ENCODE results near the gene NINL.
"Not testable (repeated sequence)": the region's sequence is repeated elsewhere in the genome, so short reads cannot be mapped to it uniquely, and the experiment has no call there.

The NINL gene

GRCh38 chr20:25529295-25529951 lies 55.9 kb downstream of the NINL start:
- no peak for DNase-seq

DNA sequence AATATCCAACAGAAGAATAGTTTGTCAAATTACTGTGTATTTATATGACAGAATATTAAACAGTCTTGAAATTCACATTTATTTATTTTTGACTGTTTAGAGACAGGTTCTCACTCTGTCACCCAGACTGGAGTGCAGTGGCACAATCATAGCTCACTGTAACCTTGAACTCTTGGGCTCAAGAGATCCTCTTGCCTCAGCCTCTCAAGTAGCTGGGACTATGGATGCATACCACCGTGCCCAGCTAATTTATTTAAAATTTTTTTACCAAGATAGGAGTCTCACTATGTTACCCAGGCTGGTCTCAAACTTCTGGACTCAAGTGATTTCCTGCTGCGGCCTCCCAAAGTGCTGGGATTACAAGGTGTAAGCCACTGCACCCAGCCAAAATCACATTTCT lies 57.4 kb downstream of the NINL start:
- DNase-seq, result no peak

DNA sequence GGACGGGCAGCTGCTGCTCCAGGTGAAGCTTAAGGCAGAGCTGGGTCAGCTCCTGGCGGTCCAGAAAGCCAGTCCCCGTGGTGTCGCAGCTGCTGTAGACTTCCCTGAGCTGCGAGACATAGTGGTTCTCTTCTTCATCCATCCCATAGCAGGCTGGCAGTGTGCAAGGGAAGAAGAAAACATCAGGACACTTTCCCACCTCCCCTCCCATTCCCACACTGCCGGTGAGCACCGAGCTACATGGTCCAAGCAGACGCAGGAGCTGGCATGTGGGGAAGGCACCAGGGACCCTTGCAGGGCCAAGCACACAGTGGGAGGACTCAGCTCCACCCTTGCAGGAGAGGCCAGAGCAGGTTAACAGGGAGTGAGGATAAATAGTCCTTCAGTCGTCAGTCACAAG lies 58.9 kb downstream of the NINL start:
- no peak for DNase-seq

GRCh38 chr20:25525867-25526266 lies 59.5 kb downstream of the NINL start:
- no peak for DNase-seq

- no peak for DNase-seq
These were observed 60.0 kb downstream of the NINL start for GRCh38 chr20:25525295-25525694.

GRCh38 chr20:25521382-25521781 lies 63.9 kb downstream of the NINL start:
- no peak for DNase-seq

GRCh38 chr20:25517124-25517523 lies 68.2 kb downstream of the NINL start:
- no peak for DNase-seq

- no peak for DNase-seq
These were observed 70.5 kb downstream of the NINL start for GRCh38 chr20:25514747-25515340.

GRCh38 chr20:25514195-25514594 lies 71.1 kb downstream of the NINL start:
- DNase-seq, result no peak

DNA sequence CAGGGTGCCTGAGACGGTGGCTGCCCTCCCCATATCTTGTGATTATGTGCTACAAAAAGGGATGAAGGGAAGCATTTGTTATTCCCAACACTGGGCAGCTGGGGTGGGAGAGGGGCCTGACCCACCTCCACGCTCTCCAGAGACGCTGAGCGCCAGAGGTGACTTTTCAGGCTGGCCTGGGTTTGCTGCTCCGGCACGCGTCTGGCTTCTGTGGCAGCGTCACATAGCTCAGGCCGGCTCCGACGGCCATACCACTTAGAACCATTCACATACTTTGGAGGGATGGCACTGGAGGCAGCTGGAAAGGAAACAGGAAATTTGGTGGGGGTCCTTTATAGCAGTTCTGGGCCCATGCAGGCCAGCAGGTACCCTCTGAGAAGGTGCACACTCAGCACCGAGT lies 72.6 kb downstream of the NINL start:
- no peak for DNase-seq

DNA sequence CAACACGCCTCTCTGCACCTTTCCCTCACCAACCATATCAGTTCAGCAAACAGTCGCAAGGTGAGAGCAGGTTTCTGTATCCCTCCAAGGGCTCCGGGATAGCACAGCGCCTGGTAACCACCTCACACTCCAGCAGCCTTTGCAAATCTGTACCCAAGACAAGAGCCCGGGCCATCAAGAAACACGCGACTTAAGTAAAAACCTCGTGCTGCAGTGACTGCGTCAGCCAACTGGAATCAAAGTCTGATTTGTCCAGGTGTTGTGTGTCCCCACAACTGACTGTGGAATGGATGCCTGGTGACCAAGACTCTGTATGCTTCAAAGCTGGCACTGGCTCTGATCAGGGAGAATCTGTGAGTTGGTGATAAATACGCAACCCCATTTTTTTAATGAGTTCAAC lies 74.1 kb downstream of the NINL start:
- no peak for DNase-seq

DNA sequence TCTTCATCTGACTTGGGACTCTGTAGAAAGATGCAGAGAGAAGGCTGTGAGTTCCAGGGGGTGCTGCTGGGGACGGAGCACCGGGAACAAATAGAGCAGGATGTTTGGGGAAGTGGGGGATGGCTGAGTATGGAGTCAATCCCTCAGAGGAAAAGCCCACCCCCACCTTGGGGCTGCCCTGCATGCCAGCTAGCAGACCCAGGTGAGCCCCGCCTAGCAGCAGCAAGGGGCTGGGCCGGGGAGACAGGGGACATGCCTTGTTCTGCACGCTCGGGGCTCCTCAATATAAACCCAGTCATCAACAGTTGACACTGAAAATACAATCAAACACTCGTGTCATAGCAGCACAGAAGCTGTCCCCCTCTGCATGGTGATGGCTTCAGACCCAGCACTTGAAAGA lies 74.6 kb downstream of the NINL start:
- no peak for DNase-seq

DNA sequence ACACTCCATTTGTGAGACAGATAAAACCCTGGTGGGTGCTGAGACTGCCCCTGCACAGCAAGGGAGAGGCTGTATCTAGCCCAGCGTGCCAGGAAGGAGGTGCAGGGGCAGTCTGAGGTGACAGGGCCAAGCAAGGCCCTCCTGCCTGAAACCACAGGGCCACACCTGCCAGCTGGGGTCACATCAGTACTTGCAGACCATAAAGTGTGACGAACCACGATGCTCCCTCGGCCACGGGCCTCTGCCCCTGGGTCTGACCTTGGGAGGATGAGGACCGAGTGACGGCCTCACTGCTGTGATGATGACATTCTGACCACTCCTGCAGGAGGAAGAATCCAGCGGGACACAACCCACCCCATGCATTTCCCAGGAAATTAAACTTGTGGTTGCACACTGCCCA lies 75.1 kb downstream of the NINL start:
- no peak for DNase-seq

GRCh38 chr20:25509084-25509483 lies 76.2 kb downstream of the NINL start:
- no peak for DNase-seq

GRCh38 chr20:25508083-25508770 lies 77.1 kb downstream of the NINL start:
- no peak for DNase-seq

DNA sequence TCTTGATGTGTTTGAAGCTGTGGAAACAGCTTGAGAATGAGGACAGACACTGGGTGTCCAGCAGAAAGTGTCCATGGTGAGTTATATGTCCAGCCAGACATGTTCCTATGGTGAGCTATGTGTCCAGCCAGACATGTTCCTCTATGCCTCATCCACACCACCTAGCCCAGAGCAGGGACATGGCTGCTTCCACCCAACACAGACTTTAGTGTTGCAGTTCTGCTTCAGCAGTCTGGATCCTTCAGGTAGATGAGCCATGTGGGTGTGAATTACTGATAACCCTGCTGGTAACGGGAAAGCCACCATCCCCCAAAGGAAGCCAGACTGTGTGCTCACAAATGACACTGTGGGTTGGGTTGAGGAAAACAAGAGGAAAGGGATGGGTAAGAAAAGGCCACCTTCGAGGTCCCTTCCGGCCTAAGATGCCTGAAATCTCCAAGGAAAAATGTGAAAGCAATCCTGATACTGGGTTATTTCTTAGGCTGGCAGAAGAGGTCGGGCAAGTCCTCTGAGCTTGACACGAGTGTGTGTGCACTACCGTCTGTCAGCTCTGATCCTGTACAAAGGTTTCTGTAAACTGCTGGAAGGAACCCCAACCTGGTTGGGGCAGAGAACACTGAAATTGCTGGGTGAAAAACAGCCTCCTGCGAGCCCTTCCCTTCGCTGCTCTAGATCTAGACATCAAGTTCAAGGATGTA lies 77.8 kb downstream of the NINL start:
- no peak for DNase-seq

DNA sequence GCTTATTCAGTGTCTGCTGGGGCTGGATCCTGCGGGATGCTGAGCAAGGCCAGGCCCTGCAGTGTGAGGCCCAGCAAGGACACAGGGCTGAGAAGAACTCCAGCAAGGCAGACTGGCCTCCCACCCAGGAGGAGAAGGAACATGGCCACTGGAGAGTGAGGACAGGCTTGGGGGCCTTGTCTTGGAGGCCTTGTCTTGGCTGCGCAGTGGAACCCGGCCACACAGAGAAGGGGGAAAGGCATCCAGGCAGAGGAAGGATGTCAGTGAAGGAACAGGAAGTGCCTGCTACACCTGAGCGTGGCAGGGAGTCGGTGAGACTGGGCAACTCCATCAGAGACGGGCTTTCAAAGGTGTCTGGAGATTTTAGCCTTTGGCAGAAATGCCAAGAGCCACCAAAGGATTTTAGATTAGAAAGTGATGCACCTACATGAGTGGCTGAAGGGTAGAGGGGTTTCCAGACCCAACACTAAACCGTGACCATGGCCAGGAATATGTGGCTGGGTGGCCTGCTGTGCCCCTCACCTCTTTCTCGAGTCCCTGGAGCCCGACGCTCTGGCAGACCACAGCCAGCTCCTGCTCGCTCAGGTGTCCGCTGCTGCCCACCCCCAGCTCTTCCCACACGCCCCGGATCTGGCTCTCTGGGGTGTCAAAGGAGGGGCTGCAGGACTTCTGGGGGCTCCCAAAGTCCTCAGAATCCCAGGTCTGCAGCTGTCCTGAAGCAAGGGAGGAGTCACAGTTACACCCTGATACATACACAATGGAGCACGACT lies 80.8 kb downstream of the NINL start:
- DNase-seq, result no peak

DNA sequence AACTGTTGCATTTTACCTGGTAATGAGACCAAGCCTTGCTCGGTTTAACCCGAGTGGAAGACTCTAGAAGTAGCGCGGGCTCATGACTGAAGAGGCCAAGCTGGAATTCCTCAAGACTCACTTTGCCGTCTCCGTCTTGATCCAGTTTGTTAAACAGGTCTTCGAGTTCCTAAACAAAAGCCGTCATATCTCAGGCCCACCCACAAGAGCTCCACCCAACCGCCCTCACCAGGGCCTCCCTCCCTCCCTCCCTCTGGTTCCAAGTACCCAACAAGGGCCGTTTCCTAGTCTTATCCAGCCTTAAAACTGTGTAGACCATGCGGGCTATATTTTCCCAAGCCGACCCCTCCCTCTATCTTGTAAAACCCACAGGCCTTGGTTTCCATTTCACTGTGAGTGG lies 81.4 kb downstream of the NINL start:
- no peak for DNase-seq

- DNase-seq, result not testable (repeated sequence)
These were observed 82.2 kb downstream of the NINL start for GRCh38 chr20:25503051-25503639.

DNA sequence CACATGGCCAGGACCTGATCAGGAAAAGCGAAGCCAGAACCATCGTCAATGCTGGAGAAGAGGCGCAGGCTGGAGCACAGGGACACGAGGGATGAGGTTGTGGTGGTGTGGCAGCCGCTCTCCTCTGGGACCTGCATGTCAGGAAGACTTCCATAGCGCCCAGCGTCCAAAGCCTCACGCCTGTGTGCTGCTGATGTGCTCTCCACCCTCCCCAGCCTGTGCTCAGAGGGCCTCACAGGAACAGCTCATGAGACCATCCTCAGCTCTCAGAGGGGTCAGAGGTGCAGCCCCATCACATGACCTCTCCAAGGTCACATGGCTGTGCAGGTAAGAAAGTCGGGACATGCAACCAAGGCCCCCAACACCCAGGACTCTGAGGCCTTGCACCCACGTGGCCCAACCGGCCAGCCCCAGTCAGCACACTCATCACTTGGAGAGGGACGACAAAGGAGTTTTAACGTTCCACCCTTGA lies 84.4 kb downstream of the NINL start:
- DNase-seq, result no peak

DNA sequence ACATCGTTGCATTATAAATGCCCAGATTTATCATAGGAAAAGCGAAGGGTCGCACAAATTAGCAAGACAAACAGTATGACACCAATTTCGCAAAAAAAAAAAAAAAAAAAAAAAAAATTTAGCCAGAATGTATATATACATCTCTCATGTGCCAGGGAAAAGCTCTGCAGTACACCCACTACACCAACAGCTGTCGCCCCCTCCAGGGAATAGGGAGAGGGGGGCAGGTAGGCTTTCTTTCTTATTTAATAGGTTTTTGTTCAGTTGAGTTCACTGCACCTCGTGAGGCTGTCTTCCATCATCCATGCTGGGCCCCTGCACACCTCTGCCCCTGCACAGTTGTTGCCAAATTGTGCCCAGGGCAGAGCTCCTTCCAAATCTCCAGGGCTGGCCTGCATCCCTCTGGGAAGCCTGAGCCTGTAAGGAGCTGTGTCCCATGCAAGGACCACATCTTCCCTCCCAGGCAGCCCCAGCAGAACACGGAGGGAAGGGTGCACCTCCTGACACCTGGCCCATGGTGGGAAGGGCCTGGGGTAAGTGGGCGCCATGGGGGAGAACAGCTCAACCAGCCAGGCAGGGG lies 85.4 kb downstream of the NINL start:
- no peak for DNase-seq

- DNase-seq, result no peak
These were observed 86.3 kb downstream of the NINL start for GRCh38 chr20:25499031-25499430.

Measured in CD4-positive, alpha-beta T cell treated with Interleukin-1 beta for 1 hour (primary cell).